Measurements from ENCODE around the gene TMEM259.

Gene TMEM259

DNA sequence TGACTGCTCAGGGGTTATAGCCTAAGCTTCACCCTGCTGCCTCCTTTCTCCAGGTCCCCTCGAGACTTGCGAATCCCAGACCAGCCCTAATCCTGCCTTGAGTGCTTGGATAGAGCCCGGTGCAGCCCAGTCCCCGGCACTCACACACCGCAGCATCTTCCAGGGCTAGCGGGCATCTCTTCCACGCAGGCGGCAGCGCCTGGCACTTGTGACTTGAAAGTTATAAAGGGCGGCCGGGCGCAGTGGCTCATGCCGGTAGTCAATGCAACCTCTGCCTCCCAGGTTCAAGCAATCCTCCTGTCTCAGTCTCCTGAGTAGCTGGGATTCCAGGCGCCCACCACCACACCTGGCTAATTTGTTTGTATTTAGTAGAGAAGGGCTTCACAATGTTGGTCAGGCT, 34.8 kb downstream of the TMEM259 start:
- DNase-seq (ENCODE audit: low read depth), result no peak
- in situ Hi-C loops (cut with HindIII; ENCODE audit: low sequenced_read_pairs), result no loop called here
- no peak overlapping the region for H3K4me3 ChIP-seq (ENCODE audit: low read depth, low read length)
- TF ChIP-seq, protein P1, sequence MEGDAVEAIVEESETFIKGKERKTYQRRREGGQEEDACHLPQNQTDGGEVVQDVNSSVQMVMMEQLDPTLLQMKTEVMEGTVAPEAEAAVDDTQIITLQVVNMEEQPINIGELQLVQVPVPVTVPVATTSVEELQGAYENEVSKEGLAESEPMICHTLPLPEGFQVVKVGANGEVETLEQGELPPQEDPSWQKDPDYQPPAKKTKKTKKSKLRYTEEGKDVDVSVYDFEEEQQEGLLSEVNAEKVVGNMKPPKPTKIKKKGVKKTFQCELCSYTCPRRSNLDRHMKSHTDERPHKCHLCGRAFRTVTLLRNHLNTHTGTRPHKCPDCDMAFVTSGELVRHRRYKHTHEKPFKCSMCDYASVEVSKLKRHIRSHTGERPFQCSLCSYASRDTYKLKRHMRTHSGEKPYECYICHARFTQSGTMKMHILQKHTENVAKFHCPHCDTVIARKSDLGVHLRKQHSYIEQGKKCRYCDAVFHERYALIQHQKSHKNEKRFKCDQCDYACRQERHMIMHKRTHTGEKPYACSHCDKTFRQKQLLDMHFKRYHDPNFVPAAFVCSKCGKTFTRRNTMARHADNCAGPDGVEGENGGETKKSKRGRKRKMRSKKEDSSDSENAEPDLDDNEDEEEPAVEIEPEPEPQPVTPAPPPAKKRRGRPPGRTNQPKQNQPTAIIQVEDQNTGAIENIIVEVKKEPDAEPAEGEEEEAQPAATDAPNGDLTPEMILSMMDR (IDR thresholded peaks at IDR 0.05; ENCODE audit: low read depth, low read length, missing control alignments), result no peak

DNA sequence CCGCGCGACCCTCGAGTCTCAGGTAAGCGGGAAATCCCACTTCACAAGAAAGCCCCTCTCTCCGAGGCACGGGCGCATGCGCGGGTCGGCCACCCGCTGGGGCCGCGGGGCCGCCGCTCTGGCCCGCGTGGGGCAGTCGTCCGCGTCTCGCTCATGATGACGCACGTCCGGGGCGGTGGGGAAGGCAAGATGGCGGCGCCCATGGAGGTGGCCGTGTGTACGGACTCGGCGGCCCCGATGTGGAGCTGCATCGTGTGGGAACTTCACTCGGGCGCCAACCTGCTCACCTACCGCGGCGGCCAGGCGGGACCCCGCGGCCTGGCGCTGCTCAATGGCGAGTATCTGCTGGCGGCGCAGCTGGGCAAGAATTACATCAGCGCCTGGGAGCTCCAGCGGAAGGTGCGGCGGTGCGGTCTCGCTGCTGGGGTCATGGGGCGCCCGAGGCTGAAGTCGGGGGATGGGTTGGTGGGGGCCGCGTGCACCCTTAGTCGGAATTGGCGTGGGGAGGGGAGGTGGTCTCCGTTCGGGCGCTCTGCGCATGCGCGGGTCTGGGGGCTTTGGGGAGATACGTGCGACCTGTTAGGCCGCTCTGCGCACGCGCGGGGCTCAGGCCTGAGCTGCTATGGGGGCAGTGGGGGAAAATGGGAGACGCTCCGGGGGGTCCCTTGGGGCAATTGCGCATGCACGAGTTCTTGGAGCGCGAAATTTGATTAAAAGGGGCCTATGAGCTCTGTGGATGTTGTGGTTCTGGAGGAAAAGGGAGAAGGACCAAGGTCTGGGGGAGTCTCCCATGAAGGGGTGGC, 36.6 kb downstream of the TMEM259 start, which contains the start of gene WDR18:
Gene WDR18, plus strand, starts transcription at position 181 of the 803 bp plus-strand sequence. Its CDS starts 9 bp downstream, at position 190.
- in situ Hi-C loops (cut with HindIII; ENCODE audit: low sequenced_read_pairs), result no loop called here
- peak within 1 kb of the TSS; percentile 95 for H3K4me3 ChIP-seq (ENCODE audit: low read depth, low read length)
- TF ChIP-seq, protein P1 (IDR thresholded peaks at IDR 0.05; ENCODE audit: low read depth, low read length, missing control alignments), result no peak
- peak; percentile 70 for DNase-seq (ENCODE audit: low read depth)

DNA sequence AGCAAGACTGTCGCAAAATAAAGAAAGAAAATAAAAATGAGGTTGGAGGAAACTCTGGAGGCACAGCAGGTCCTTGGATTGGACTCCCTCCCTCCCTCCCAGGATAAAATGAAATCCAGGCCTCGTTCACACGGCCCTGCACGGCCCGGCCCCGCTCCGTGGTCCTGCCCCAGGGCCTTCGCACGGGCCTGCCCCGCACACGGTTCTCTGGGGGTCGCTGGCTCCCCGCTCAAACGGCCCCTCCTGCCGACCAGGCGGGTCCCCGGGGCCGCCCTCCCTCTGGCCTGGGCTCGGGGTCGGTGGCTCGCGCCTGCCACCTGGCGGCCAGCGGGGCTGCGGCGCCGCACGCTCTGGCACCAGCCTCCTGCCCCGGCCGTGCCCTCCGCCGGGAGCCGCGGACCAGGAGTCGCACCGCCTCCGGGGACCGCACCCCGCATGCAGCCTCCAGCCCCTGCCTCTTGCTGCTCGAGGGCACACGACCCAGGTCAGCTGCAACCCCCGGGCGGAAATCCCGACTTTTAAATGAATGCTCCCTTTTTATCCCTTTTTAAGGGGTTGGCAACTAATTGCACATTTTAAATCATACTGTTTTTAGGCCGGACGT, 38.3 kb downstream of the TMEM259 start:
- H3K4me3 ChIP-seq (ENCODE audit: low read depth, low read length), result peak overlapping the region; percentile 28
- in situ Hi-C loops (cut with HindIII; ENCODE audit: low sequenced_read_pairs), result no loop called here
- DNase-seq (ENCODE audit: low read depth), result no peak
- TF ChIP-seq, protein P1 (IDR thresholded peaks at IDR 0.05; ENCODE audit: low read depth, low read length, missing control alignments), result peak; percentile 56

DNA sequence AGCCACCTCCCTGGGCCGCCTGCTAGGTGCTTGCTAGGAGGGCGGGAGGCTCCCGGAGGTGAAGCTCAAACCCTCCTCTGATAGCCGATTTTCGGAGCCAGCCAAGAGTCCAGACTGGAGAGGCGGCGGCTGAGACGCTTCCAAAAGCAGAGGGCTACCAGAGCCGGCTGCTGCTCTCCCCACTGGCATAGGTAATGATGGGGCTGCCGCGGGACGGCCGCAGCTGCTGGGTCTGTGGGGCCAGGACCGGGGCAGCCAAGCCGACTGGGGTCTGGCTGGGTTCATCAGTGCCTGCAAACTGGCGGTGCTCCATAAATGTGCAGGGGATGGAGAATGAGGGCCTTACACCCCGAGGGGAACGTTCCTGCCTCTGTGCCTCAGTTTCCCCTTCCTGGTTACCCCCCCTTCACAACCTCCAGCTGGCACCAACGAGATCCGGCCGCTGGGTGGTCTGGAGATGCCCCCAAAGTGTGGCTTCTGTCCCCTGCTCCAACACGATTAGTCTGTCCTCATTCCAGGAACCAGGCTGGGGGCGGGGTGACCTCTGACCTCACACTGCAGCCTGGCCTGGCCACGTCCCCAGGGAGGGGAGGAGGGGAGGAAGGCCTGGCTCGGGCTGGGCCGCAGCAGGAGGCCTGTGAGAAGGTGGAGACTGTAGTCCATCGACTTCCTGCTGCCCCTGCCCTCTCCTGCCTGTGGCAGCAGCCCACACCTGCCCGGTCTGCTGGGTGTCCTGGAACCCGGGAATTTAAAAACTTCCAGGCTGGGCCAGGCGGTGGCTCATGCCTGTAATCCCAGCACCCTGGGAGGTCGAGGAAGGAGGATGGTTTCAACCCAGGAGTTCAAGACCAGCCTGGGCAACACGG, 40.6 kb downstream of the TMEM259 start:
- DNase-seq (ENCODE audit: low read depth), result no peak
- in situ Hi-C loops (cut with HindIII; ENCODE audit: low sequenced_read_pairs), result no loop called here
- no peak overlapping the region for H3K4me3 ChIP-seq (ENCODE audit: low read depth, low read length)
- TF ChIP-seq, protein P1 (IDR thresholded peaks at IDR 0.05; ENCODE audit: low read depth, low read length, missing control alignments), result no peak

DNA sequence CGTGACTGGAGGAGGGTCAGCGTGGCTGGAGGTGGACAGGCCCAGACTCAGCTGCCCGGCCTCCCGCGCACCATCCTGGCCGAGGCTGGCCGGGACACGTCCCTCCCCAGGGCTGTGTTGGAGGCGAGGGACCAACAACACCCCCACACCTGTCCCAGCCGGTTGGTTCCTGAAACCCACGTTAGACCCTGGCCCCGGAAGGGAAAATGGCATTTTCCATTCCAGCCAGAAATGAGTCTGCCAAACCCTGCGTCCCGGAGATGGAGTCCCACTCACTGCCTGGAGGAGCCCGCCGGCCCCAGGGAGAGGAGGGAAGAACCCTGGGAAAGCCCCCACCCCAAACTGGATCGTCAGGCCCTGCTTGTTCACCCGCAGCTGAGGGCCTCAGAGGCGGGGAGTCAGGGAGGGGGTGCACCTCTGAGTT, 41.6 kb downstream of the TMEM259 start:
- H3K4me3 ChIP-seq (ENCODE audit: low read depth, low read length), result no peak overlapping the region

More for the DNA sequence above, 41.6 kb downstream of the TMEM259 start:
- TF ChIP-seq, protein P1 (IDR thresholded peaks at IDR 0.05; ENCODE audit: low read depth, low read length, missing control alignments), result no peak
- no peak for DNase-seq (ENCODE audit: low read depth)
- in situ Hi-C loops (cut with HindIII; ENCODE audit: low sequenced_read_pairs), result no loop called here
